HG03280 (cell line): ENCODE results near the gene GEN1.
A peak's percentile ranks its signal among the peaks of the same experiment; 100 is the strongest.

Source experiments
- ATAC-seq: cut with Tn5 transposase; IDR thresholded peaks from one replicate; pipeline ENCODE4 v1.9.1; 2021; ENCODE audit warnings: mild to moderate bottlenecking, moderate library complexity; ENCODE audit not compliant: unreplicated experiment

GEN1 gene

DNA sequence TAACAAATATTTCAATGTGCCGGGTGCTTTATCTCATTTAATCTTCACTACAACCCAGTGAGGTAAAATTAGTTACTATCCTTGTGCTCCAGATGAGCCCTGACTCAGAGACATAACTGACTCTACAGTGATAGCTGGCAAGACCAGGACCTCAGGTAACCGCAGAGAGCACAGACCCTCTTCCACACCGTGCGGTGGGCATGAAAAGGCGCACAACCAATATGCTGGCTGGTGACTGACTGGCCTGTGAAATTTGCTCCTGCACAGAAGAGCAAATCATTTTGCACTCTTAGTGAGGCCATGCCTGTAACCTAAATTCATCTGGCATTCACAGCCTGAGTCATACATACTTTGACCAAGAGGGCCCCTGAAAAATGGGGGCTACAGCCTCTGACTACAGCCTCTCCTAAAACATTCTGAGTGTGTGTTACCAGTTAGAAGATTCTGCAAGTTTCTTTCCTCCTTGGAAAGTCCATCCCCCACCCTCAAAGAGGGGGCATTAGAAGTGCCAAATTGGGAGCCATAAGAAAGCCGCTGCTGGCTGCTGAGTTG is 39.9 kb downstream of the GEN1 start:
- no peak for ATAC-seq

DNA sequence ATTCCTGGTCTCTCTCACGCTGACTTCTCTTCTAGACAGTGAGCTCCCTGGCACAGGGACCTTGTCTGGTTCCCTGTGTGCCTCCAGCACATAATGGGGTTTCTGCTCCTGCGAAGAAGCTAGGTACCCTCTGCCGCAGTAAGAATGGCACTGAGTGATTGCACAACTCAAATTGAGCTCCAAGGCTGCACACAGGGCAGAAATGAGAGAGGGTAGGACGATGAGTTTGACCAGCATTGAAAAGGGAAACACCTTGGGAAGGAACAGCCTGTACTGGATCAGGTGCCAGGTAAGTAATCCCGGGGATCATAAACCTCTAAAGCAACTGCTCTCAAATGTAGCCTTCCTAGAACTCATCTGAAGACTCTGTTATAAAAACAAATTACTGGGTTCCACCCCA is 41.4 kb downstream of the GEN1 start:
- ATAC-seq, result no peak

DNA sequence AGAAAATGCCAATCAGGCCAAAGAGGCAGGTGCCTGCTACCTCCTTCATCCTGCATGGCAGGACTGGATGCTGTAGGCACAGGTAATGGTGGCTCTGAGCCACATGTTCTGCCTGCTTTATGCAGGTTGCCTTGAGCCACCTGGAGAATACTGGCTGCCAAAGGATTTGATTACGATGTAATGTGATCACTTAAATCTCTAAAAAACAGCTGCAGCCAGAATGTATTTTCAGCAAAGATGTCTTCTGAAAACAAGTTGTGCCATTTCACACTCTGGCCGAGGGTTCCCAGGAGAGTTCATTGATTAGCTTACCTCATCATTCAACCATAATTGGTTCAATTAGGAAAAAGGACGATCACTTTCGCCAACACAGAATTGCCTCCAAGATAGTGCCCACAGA is 44.4 kb downstream of the GEN1 start:
- ATAC-seq, result no peak

DNA sequence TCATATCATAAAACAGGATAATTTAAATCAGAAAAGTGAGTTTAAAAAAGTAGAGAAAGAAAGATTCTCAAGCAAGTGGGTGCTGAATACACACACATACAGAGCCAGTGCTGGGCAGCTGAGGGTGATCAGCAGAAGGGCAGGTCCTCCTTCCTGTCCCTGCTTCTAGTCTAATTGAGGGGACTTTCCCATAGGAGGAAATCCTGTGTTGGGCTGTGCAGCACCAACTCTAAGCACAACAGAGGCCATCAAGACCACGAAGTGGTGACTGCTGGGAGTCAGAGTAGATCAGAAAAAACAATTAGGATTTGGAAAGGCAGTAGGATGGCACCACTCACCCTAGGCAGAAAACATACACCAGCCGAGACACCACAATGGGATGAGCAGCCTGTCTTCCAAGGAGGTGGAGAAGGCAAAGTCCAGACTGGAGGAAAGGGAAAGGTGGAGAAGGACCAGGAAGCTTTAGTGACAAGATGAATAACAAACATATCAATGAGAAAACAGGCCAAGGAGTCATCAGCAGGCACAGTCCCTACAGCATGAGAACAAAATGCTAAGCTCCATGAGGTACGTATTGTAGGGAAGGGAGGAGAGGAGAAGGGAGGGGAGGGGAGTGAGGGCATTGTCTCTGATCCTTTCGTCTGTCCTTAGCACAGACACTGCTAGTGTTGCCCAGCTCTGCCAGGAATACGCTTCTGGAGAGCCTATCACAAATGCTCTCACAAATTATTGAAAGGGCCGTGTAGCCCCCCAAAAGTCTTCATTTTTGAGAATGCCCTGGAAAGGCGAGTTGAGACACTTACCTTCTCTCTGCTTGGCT is 45.6 kb downstream of the GEN1 start:
- no peak for ATAC-seq

DNA sequence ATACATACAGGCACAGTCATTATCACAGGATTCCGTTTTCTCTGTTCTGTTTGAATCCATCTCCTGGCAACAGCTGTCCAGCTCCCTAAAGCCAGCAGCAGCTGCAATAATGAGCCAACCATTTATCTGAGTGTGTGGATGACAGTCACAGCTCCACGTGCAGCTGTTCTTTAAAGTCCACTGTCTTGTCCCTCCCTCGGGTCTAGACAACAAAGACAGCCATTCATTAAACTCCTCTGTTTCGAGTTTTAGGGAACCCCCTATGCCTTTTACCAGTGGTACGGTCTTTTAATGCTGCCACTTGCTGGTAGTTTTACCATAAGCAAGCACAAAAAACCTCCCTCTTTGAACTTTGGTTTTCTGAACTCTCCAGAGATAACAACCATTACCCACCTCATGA is 46.3 kb downstream of the GEN1 start:
- no peak for ATAC-seq

DNA sequence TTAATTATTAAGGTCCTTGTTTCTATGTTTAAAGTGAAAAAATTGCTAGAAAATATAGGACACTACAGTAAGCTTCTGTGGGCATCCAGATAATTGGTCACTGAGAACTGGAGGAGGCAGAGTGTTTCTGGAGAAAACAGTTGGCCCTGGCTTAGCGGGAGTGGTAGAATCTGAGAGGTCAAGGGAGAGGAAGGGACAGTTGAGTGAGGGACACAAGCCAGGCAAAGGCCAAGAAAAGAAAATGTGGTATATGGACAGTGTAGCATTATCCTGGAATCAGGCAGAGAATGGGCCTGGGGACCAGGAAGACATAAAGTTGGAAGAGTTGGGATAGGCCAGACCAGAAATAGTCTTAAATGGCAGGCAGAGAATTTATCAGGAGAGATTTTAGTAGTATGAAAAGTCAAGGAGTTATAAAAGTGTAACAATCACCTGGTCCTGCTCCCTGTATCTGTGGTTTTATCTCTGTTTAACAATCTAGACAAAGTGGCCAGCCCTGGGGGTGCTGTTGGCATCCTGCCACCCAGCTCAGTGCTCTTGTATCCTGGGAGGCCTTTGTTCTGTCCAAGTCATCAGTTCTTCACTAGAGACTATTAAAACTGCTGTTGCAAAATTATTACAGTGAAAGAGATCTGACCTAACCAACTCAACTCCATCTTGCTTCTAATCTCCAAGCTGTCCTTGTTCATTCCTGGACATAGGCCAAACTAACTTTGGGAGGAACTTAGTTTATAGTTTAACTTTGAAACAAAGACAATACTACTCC is 46.9 kb downstream of the GEN1 start:
- no peak for ATAC-seq

DNA sequence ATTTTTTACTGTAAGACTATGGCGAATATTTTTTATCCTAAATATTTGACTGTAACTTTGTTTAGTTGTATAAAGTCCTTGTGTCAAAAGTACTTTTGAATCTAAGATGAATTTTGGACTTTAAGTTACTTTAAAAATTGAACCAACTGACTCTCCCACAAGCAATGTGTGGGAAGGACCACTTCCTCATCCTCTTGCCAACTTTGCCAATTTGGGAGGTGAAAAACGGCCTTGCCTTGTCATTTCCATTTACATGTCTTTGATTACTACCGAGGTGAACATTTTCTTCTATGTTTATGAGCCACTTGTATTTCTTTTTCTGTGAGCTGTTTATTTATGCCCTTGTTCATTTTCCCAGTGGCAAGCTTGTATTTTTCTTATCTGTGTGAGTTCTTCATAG is 49.6 kb downstream of the GEN1 start:
- no peak for ATAC-seq

DNA sequence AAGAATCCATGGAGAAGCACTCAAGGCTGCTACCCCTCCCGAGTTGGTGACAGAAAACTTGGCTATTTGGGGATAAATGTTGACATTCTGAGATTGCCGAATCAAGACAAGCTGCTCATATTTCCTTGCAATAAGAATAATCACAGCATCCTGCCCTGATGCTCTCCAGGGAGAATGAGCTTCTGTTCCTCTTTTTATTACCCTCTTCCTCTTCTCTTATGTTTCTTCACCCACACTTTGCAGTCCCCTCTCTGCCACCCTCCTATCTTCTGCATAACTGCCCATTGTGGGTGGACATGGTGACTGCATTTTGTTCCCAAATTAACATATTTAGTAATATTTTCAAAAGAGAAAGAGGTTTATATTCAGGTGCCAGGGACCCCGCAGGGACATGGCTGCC is 50.4 kb downstream of the GEN1 start:
- no peak for ATAC-seq

DNA sequence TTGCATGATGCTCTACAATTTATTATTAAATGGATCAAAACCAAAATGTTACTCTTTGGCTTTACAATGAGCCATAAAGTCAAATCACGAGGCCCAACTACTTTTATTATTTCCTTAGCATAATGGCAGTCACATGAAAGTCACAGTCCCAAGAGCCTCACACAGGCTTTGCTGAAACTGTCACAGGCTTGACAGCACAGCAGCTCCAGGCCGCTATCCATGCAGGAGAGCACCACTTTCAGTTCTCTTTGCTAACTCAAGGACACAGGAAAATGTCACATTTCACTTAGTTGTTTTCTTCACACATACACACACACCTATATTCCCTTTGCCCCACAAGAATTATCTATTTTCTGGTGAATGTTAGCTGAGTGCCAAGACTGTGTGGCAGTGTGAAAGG is 51.2 kb downstream of the GEN1 start:
- ATAC-seq, result no peak

DNA sequence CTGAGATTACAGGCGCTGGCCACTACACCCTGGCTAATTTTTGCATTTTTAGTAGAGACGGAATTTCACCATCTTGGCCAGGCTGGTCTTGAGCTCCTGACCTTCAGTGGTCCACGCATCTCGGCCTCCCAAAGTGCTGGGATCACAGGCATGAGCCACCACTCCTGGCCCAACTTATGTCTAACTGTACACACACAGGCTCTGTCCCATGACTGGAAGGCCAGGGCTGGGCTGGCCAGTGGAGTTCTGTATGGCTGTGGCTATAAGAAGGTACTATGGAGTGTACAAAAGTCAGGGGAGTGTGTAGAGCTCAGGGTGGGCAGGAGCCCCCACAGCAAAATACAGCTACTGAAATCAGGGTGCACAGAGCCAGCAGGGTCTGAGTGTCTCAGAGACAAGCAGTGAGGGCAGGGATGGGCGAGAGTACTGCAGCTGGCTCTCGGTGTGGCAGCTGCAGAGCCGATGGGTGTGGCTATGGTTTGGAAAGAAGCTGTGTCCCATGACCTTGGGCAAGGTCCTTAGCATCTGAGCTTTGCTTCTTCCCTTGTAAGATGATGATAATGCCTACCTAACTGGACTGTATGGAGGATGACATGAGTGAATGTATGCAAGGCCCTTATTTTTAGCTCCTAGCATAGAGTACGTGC is 51.9 kb downstream of the GEN1 start:
- no peak for ATAC-seq

DNA sequence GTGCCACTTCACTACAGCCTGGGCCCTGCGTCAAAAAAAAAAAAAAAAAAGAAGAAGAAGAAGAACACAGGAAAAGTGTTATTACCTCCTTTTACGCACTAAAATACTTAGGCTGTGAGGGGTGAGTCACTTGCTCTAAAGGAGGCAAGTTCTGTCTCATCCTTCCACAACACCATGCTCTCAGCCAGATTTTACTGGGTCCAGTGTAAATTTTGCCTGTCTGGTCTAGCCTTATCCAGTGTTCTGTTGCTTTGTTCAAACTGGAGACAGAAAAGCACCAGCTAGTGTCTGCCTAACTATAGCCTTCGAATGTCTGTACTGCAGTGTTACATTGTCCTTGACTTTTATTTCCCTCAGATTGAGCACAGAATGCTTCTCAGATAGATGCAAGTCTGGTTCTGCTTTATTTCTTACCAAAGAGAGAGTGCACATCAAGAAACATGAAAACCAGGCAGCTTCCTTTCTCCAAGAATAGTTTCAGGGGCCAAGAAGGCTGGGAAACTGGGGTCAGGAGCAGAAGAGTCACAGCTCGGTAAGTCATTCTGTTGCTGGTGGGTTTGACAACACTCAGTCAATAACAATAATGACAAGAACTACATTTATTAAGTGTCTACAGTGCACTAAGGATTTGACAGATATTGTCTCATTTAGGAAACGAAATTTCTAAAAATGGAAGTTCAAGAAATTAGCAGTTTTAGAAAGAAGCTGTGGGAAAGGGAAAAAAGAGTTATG is 59.2 kb downstream of the GEN1 start:
- peak; percentile 44 for ATAC-seq

DNA sequence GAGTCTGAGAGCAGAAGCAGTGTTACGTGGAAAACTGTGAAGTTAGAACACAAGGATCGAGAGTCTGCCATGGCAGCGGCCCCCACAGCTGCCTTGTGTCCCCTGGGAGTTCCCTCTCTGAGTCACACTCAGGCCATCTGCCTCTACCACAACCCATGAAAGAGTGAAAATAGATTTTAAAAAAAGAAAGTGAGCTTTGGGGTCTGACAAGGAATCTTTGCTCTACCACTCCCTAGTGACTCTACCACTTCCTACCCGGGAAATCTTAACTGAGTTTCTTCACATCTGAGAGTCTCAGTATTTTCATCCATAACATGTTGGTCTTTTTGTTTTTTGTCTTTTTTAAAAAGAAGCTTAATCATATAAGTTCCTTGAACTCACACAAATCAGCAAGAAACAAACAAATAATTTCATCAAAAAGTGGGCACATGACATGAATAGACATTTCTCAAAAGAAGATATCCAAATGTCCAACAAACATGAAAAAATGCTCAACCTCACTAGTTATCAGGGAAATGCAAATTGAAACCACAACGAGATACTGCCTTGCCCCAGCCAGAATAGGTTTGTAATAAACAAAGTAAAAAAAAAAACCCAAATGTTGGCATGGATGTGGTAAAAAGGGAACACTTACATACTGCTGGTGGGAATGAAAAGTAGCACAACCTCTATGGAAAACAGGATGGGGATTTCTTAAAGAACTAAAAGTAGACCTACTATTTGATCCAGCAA is 60.0 kb downstream of the GEN1 start:
- ATAC-seq, result peak; percentile 84

DNA sequence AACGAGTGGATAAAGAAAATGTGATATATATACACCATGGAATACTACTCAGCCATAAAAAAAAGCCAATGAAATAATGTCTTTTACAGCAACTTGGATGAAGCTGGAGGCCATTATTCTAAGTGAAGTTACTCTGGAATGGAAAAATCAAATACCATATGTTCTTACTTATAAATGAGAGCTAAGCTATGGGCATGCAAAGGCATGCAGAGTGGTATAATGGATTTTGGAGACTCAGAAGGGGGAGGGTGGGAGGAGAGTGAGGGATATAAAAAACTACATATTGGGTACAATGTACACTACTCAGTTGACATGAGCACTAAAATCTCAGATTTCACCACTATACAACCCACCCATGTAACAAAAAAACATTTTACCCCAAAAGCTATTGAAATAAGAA is 60.7 kb downstream of the GEN1 start:
- no peak for ATAC-seq

DNA sequence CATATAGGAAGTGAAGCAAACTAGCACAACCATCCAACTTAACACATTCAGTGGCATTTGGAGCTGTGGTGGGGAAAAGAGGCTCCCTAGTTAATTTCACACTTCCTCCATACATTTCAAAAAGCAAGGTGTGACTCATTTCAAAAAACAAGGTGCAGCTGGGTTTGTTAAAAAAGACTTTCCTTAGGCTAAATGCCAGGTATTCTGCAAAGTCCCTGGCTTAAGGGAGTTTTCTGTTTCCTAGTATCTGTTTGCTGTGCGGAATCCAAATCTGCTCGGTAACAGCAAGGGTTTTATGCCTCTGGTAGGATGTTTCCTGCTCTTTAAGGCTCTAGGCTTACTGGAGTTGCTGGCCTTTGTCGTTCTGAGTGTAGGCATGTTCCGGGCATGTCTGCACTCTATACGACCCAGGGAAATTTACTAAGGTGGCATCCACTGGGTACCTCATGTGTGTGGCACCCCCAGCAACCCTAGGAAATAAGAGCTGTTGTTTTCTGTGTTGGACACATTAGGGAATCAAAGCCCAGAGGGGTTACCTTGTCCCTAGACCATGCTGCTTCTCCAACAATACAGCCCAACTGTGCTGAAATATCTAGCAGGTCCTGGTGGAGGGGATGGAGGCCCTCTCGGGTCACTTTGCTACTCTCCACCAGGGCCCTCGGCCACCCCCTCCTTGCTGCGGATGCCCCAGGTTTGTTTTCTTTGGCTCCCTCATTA is 61.7 kb downstream of the GEN1 start:
- ATAC-seq, result no peak

DNA sequence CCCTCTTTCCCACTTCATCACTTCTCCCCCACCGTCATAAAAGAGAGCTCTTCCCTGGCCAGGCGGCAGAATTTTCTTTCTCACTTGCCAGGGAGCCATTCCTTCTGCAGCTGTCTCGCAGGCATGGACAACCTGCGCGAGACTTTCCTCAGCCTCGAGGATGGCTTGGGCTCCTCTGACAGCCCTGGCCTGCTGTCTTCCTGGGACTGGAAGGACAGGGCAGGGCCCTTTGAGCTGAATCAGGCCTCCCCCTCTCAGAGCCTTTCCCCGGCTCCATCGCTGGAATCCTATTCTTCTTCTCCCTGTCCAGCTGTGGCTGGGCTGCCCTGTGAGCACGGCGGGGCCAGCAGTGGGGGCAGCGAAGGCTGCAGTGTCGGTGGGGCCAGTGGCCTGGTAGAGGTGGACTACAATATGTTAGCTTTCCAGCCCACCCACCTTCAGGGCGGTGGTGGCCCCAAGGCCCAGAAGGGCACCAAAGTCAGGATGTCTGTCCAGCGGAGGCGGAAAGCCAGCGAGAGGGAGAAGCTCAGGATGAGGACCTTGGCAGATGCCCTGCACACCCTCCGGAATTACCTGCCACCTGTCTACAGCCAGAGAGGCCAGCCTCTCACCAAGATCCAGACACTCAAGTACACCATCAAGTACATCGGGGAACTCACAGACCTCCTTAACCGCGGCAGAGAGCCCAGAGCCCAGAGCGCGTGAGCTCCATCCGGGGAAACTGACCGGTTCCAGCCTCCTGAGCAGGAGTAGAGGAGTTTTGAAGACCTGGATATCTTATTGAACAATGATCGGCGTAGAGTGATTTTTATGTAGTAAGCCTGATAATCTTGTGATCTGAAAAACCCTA is 62.7 kb downstream of the GEN1 start, which contains the start of gene MSGN1:
MSGN1 (plus strand) TSS at position 65 of the 850 bp plus-strand sequence; CDS start at position 124, 59 bp downstream.
- no peak for ATAC-seq

DNA sequence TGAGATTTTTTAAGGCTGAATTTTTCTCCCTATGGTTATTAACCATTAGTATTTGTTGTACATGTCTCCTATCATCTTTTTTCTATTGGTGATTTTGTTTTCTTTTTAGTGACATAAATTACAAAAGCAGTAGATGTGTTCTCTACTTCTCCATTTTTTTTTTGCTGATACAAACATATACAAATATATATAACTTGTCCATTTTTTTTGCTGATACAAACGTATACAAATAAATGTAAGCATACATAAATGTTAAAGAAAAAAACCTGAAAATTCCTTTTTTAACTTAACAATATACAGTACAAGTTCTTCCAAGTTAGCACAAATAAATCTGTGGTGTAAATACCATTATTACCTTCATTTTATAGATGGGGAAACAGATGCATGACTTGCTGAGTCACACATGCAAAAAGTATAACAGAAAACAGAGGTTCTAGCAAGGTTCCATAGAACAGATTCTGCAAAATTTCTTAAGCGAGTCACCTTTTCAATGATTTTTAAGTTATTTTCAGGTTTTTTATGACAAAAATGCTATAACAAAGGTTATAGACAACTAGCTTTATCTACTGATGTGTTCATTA is 64.4 kb downstream of the GEN1 start:
- no peak for ATAC-seq

DNA sequence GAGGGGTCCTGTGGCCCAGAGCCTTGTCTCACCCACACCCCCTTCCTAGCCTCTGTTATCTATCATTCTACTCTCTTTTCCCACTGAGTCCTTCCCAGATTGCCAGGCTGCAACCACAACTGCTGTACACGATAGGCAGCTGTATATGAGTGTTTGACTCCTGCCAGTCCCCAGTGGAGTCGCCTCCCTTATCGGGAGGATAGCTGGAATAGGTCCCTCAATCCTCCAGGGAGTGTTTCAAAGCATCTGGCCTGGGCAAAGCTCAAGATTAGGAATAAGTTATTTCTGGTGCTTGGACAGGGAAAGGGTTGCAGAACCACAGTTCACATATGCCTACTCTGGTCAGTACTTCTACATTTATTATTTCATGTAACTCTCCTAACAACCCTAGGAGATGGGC is 67.1 kb downstream of the GEN1 start:
- ATAC-seq, result no peak
